Measurements from ENCODE around the gene OSBPL6.
"Not testable (repeated sequence)": the region's sequence is repeated elsewhere in the genome, so short reads cannot be mapped to it uniquely, and the experiment has no call there.

The OSBPL6 gene

DNA sequence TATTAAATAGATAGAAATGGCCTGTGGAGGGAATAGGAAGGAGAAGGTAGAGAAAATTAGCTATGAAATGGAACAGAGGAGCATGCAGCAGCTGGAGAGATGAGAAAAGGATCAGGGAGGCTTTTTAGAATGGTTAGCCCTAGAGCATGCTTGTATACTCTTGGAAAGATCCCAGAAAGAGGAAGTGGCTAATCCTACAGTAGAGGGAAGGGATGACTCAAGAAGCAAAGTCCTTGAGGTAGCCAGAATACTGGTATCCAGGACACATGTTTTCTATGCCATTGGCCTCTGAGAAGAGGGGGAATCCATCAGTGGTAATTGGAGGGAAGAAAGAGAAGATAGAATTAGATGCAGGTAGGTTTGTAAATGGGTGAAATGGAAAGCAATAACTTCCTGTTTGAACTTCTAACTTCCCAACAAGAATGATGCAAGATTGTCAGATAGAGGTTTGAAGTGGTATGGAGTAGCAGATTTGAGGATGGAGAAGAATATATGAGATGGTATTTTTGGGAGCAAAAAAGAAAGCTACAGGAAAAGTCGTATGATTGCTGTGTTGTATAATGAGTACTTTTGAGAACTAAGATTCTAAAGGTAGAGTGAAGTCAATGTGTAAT lies 17.1 kb upstream of the OSBPL6 start:
- no peak overlapping the region for H3K9ac ChIP-seq (ENCODE audit: low read length)
- H3K36me3 ChIP-seq (ENCODE audit: control insufficient read depth, insufficient read depth, low read length): no peaks in the 10 kb centered on the region
- H3K9me3 ChIP-seq (ENCODE audit: control insufficient read depth, low read length): no peaks in the 10 kb centered on the region
- H3K27me3 ChIP-seq (ENCODE audit: control insufficient read depth, insufficient read depth, low read length): no peaks in the 10 kb centered on the region
- no peak overlapping the region for H3K4me3 ChIP-seq (ENCODE audit: low read length)
- no peaks in the 10 kb centered on the region for H3K4me1 ChIP-seq (ENCODE audit: control insufficient read depth, insufficient read depth, low read length)

DNA sequence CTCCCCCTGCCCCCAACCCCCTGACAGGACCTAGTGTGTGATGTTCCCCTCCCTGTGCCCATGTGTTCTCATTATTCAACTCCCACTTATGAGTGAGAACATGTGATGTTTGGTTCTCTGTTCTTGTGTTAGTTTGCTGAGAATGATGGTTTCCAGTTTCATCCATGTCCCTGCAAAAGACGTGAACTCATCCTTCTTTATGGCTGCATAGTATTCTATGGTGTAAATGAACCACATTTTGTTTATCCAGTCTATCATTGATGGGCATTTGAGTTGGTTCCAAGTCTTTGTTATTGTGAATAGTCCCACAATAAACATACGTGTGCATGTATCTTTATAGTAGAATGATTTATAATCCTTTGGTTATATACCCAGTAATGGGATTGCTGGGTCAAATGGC lies 13.7 kb upstream of the OSBPL6 start:
- not testable (repeated sequence) for H3K9ac ChIP-seq (ENCODE audit: low read length); H3K36me3 ChIP-seq (ENCODE audit: control insufficient read depth, insufficient read depth, low read length); H3K4me1 ChIP-seq (ENCODE audit: control insufficient read depth, insufficient read depth, low read length); H3K27me3 ChIP-seq (ENCODE audit: control insufficient read depth, insufficient read depth, low read length); H3K4me3 ChIP-seq (ENCODE audit: low read length); H3K9me3 ChIP-seq (ENCODE audit: control insufficient read depth, low read length)

DNA sequence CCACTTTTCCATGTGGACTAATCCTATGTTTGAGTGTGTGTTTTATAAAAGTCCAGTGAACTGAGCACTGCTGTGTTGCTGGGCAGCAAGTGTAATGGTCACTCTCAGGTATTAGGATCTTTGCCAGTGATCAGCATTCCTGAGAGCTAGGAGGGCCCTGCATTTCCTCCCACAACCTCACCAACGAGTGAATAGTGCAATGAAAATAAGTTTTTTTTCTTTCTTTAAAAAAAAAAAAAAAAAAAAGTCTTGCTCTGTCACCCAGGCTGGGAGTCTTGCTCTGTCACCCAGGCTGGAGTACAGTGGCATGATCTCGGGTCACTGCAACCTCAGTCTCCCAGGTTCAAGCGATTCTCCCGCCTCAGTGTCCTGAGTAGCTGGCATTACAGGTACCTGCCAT lies 6.5 kb upstream of the OSBPL6 start:
- no peak overlapping the region for H3K9ac ChIP-seq (ENCODE audit: low read length)
- no peaks in the 10 kb centered on the region for H3K36me3 ChIP-seq (ENCODE audit: control insufficient read depth, insufficient read depth, low read length)
- no peaks in the 10 kb centered on the region for H3K9me3 ChIP-seq (ENCODE audit: control insufficient read depth, low read length)
- no peak overlapping the region for H3K4me3 ChIP-seq (ENCODE audit: low read length)
- H3K4me1 ChIP-seq (ENCODE audit: control insufficient read depth, insufficient read depth, low read length): no peaks in the 10 kb centered on the region
- H3K27me3 ChIP-seq (ENCODE audit: control insufficient read depth, insufficient read depth, low read length): peaks cover 3% of the 10 kb centered on the region

DNA sequence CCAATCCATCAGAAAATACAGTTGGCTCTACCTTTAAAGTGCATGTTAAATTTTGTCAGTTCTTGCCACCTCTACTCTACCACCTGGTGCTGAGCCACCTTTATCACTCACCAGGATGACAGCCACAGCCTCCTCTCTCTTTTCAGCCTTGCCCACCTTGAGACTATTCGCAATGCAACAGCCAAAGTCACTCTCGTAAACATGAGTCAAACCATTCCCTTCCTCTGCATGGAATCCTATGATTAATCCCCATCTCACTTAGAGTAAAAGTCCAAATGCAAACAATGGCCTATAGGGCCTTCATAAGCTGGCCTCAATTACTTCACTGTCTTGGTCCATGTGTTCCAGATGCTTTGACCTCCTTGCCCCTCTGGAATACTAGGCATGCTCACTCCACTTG lies 5.8 kb upstream of the OSBPL6 start:
- Histone ChIP-seq H3K9me3 (ENCODE audit: control insufficient read depth, low read length) (no peaks in the 10 kb centered on the region), H3K9ac (ENCODE audit: low read length) (no peak overlapping the region), H3K36me3 (ENCODE audit: control insufficient read depth, insufficient read depth, low read length) (no peaks in the 10 kb centered on the region), H3K4me1 (ENCODE audit: control insufficient read depth, insufficient read depth, low read length) (peaks cover 4% of the 10 kb centered on the region), H3K4me3 (ENCODE audit: low read length) (no peak overlapping the region), H3K27me3 (ENCODE audit: control insufficient read depth, insufficient read depth, low read length) (peaks cover 4% of the 10 kb centered on the region)

DNA sequence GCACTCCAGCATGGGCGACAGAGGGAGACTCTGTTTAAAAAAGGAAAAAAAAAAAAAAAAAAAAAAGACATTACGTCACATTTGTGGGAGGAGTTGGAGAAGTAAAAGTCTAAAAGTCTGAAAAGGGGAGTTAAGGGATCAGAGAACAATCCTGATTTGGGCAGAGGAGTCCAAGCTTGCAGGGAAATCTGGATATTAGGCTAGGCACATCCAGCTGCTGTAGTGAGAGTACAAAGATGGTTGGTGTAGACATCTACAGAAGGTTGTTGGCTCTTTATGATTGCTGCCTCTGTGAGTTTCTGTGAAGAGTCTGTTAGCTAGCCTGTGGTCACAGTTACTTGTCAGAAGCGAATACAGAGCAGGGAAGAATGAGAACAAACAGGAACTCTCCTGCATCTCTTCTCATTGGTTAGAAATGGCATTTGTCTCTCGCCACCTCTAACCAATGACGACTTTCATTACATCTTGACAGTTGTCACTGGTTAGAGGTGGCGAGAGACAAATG lies 3.3 kb upstream of the OSBPL6 start:
- H3K9me3 ChIP-seq (ENCODE audit: control insufficient read depth, low read length): no peaks in the 10 kb centered on the region
- H3K36me3 ChIP-seq (ENCODE audit: control insufficient read depth, insufficient read depth, low read length): no peaks in the 10 kb centered on the region
- H3K4me3 ChIP-seq (ENCODE audit: low read length): no peak overlapping the region
- H3K27me3 ChIP-seq (ENCODE audit: control insufficient read depth, insufficient read depth, low read length): peaks cover 26% of the 10 kb centered on the region
- H3K4me1 ChIP-seq (ENCODE audit: control insufficient read depth, insufficient read depth, low read length): peaks cover 6% of the 10 kb centered on the region
- no peak overlapping the region for H3K9ac ChIP-seq (ENCODE audit: low read length)

DNA sequence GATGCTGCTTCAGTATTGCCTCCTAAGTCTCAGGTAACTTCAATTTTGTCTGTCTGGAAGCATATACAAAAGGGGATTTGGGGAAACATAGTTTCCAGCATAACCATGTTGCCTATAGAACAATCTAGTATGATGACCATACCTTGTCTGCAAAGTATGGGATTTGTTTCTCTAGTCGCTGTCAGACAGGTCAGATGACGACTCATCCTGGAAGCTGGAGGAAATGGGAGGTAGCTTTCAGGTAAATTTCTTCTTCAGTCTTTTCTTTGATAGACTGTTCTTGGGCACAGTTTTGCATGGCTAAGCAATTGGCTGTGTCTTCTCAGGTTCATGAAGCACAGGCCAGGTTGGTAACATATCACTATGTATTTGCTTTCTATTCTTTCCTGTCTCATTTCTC lies 2.8 kb upstream of the OSBPL6 start:
- Histone ChIP-seq H3K36me3 (ENCODE audit: control insufficient read depth, insufficient read depth, low read length) (no peaks in the 10 kb centered on the region), H3K27me3 (ENCODE audit: control insufficient read depth, insufficient read depth, low read length) (peaks cover 27% of the 10 kb centered on the region), H3K4me3 (ENCODE audit: low read length) (no peak overlapping the region), H3K9me3 (ENCODE audit: control insufficient read depth, low read length) (no peaks in the 10 kb centered on the region), H3K9ac (ENCODE audit: low read length) (no peak overlapping the region), H3K4me1 (ENCODE audit: control insufficient read depth, insufficient read depth, low read length) (peaks cover 6% of the 10 kb centered on the region)

DNA sequence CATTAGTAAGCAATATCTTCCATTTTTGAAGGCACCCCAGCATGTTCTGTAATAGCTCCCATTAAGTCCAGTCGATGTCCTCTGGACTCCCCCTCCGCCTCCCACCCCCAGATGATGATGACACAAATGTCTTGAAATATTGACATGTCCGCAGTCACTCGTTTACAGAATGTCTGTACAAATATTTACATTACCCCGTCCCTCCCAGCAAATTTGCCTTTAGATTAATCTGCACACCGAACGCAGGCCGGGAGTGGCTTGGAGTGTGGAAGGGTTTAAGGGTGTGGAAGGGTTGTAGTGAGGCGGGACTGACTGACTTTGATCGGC lies 853 bp upstream of the OSBPL6 start:
- Histone ChIP-seq H3K4me1 (ENCODE audit: control insufficient read depth, insufficient read depth, low read length) (peaks cover 6% of the 10 kb centered on the region), H3K27me3 (ENCODE audit: control insufficient read depth, insufficient read depth, low read length) (peaks cover 35% of the 10 kb centered on the region), H3K9me3 (ENCODE audit: control insufficient read depth, low read length) (no peaks in the 10 kb centered on the region), H3K9ac (ENCODE audit: low read length) (peak overlapping the region; percentile 57), H3K36me3 (ENCODE audit: control insufficient read depth, insufficient read depth, low read length) (no peaks in the 10 kb centered on the region), H3K4me3 (ENCODE audit: low read length) (peak overlapping the region; percentile 17)

DNA sequence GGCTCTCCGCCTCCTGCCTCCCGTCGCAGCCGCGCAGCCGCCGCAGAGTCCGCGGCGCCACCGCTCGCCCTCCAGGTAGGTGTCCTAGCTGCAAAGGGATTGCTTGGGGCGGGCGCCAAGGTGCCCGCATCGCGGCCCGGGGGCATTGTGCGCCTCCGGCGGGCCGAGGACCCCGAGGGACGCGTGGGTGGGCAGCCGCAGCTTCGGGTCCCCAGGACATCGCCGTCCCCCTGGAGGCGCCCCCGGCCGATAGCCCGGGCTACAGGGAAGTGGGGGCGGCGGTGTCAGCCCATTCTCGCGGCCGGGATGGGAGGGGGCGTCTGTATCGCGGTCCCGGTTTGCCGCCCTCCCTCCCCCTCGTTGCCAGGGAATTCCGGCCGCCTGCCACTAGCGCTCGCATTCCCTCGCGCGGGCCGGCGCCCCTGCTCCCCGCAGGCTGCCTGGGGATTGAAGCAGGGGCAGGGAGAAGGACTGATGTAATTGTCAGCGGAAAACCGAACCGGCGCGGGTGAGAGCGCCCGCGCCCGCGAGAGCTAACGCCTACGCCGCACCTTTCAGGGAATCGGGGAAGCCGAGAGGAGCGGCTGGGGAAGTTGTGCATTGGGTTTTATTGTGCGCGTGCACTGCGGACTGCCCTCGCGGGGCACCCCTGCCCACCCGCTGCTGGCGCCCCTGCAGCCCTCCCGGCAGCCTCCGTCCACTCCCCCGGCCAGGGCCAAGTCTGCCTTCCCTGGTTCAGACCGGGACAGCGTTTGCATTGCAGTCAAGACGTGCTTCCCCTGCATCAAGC lies 483 bp downstream of the OSBPL6 start:
- H3K27me3 ChIP-seq (ENCODE audit: control insufficient read depth, insufficient read depth, low read length): peaks cover 35% of the 10 kb centered on the region
- no peaks in the 10 kb centered on the region for H3K36me3 ChIP-seq (ENCODE audit: control insufficient read depth, insufficient read depth, low read length)
- no peaks in the 10 kb centered on the region for H3K9me3 ChIP-seq (ENCODE audit: control insufficient read depth, low read length)
- peak overlapping the region; percentile 47 for H3K9ac ChIP-seq (ENCODE audit: low read length)
- peaks cover 6% of the 10 kb centered on the region for H3K4me1 ChIP-seq (ENCODE audit: control insufficient read depth, insufficient read depth, low read length)
- peak overlapping the region; percentile 46 for H3K4me3 ChIP-seq (ENCODE audit: low read length)

DNA sequence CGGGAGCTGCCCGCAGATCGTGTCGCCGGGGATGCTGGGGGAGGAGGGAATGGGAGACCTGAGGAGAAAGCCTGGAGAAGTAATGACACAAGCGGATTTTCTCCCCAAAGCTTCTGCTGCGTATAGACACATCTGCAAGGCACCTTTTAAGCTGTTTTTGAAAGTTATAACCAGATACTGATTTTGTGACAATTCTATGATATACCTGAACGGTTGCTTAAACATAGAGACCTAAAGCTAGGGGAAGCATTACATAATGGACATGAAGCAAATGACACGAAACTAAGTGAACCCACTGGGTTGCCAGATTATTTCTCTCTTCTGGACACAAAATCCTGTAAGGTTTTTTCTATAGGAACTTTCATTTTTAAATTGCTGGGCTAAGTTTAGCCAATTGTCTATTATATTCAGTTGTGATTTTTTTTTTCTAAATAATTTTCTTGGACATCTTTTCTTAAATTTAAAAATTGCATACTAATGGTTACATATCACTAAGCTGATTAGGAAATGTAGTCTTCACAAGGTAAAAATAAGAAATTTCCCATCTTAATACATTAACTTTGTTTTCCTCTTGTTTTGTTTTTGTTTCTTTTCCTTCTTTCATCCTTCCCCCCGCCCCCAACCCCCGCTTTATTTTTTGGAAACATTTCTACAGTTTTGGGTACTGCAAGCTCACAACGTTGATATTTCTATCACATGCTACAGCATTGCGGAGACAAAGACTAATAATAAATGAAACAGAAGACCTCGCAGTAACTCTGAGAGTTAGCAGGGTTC lies 1.3 kb downstream of the OSBPL6 start:
- peak overlapping the region; percentile 46 for H3K4me3 ChIP-seq (ENCODE audit: low read length)
- no peaks in the 10 kb centered on the region for H3K36me3 ChIP-seq (ENCODE audit: control insufficient read depth, insufficient read depth, low read length)
- no peaks in the 10 kb centered on the region for H3K9me3 ChIP-seq (ENCODE audit: control insufficient read depth, low read length)
- peak overlapping the region; percentile 34 for H3K9ac ChIP-seq (ENCODE audit: low read length)
- H3K27me3 ChIP-seq (ENCODE audit: control insufficient read depth, insufficient read depth, low read length): peaks cover 35% of the 10 kb centered on the region
- H3K4me1 ChIP-seq (ENCODE audit: control insufficient read depth, insufficient read depth, low read length): peaks cover 6% of the 10 kb centered on the region

DNA sequence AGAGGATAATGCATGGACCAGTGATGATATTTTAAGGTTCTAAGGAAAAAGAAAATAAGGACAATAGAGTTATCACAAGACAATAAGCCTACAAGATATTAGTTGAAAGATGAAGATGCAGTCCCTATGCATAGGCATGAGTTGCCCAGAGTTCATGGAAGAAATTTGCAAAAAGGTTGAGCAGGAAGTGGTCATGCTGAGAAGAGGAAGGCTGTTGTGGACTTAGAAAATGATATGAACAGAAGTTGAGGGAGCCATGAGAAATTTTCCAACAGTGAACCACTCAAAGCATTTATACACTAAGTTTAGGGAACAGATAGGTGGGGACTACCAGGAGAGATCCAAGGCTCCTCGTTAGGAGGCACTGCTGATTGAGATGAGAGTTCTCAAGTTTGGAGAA lies 3.5 kb downstream of the OSBPL6 start:
- H3K27me3 ChIP-seq (ENCODE audit: control insufficient read depth, insufficient read depth, low read length): peaks cover 32% of the 10 kb centered on the region
- no peak overlapping the region for H3K4me3 ChIP-seq (ENCODE audit: low read length)
- no peaks in the 10 kb centered on the region for H3K36me3 ChIP-seq (ENCODE audit: control insufficient read depth, insufficient read depth, low read length)
- peaks cover 6% of the 10 kb centered on the region for H3K4me1 ChIP-seq (ENCODE audit: control insufficient read depth, insufficient read depth, low read length)
- no peaks in the 10 kb centered on the region for H3K9me3 ChIP-seq (ENCODE audit: control insufficient read depth, low read length)
- H3K9ac ChIP-seq (ENCODE audit: low read length): no peak overlapping the region

DNA sequence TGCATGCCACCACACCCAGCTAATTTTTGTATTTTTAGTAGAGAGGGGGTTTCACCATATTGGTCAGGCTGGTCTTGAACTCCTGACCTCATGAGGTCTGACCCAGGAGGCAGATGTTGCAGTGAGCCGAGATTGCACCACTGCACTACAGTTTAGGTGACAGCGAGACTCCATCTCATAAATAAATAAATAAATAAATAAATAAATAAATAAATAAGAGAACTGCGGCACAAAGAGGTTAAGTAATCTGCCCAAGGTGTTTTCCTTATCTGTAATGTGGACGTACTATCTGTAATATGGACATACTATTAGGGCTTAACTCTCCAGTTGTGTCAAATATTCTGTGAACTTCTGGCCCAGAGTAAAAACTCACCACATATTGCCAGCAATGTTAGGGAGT lies 4.1 kb downstream of the OSBPL6 start:
- not testable (repeated sequence) for H3K4me3 ChIP-seq (ENCODE audit: low read length); H3K4me1 ChIP-seq (ENCODE audit: control insufficient read depth, insufficient read depth, low read length); H3K36me3 ChIP-seq (ENCODE audit: control insufficient read depth, insufficient read depth, low read length); H3K9ac ChIP-seq (ENCODE audit: low read length); H3K9me3 ChIP-seq (ENCODE audit: control insufficient read depth, low read length)
- H3K27me3 ChIP-seq (ENCODE audit: control insufficient read depth, insufficient read depth, low read length): peaks cover 31% of the 10 kb centered on the region

DNA sequence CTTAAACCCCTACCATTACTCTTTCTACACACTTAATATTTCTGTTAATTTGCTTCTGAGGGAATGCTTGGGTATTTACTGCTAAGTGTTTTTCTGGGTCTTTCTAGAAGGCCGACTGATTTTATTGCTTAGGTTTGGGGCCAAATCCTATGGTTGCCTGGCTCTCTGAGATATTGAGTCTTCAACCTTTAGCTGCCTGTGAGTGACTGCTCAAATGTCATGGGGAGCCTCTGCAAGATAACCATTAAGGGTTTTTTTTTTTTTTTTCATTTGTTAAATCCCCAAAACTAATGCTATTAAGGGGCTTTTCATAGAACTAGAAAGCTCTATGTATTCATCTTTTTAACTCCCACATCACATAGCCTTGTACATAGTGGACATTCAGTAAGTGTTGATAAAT lies 5.0 kb downstream of the OSBPL6 start:
- Histone ChIP-seq H3K9ac (ENCODE audit: low read length) (no peak overlapping the region), H3K9me3 (ENCODE audit: control insufficient read depth, low read length) (no peaks in the 10 kb centered on the region), H3K4me1 (ENCODE audit: control insufficient read depth, insufficient read depth, low read length) (no peaks in the 10 kb centered on the region), H3K27me3 (ENCODE audit: control insufficient read depth, insufficient read depth, low read length) (peaks cover 26% of the 10 kb centered on the region), H3K4me3 (ENCODE audit: low read length) (no peak overlapping the region), H3K36me3 (ENCODE audit: control insufficient read depth, insufficient read depth, low read length) (no peaks in the 10 kb centered on the region)
